BLaER1 treated with 17β-estradiol and CSF1 and Interleukin-3, amounts not matched to agents 10 nM and 100 nM (cell line): ENCODE data around the gene DCX.

Experiments
- H3K27ac ChIP-seq, 11 experiments: shearing (Covaris generic); formaldehyde crosslinking; 2 replicates each; pipeline ENCODE4 v1.8.1; 2022
- H3K27me3 ChIP-seq, 11 experiments: shearing (Covaris generic); formaldehyde crosslinking; 2 replicates each; pipeline ENCODE4 v1.8.1; 2022
- H3K36me3 ChIP-seq, 11 experiments: shearing (Covaris generic); formaldehyde crosslinking; 2 replicates each; pipeline ENCODE4 v1.8.1; 2022
- H3K4me1 ChIP-seq, 10 experiments: shearing (Covaris generic); formaldehyde crosslinking; 2 replicates each; pipeline ENCODE4 v1.8.1; 2022
- H3K4me2 ChIP-seq, 11 experiments: shearing (Covaris generic); formaldehyde crosslinking; 2 replicates each; pipeline ENCODE4 v1.8.1; 2022
- H3K4me3 ChIP-seq, 10 experiments: shearing (Covaris generic); formaldehyde crosslinking; 2 replicates each; pipeline ENCODE4 v1.8.1; 2022
- H3K9ac ChIP-seq, 11 experiments: shearing (Covaris generic); formaldehyde crosslinking; 2 replicates each; pipeline ENCODE4 v1.8.1; 2022
- H3K9me3 ChIP-seq, 11 experiments: shearing (Covaris generic); formaldehyde crosslinking; replicated peaks in 1 of 11; 2 replicates each; pipeline ENCODE4 v1.8.1; 2022
- H4K20me1 ChIP-seq, 11 experiments: shearing (Covaris generic); formaldehyde crosslinking; 2 replicates each; pipeline ENCODE4 v1.8.1; 2022
- Cebpa-rat ChIP-seq, 11 experiments: shearing (Covaris generic); IDR thresholded peaks; 2 replicates each; pipeline ENCODE4 v1.8.1; 2022

DCX gene

DNA sequence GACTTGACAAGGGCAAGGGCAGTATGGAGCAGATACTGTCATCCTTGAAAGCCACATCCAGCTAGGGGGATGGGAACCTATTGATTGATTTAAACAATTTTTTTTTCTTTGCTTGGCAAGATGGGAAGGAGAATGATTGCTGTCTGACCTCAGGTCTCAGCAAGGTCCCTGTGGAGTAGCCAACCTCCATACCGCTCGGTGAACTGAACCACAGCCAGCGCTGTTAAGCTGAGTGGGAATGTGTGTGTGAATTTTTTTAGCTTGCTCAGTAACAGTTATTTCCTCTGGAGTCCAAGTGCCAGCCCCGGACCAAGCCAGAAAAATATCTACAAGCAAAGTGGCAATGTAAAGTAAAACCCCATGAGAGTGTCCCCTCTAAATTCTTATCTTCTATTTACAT lies 25.9 kb downstream of the DCX start:
- no peaks in the 10 kb centered on the region for H3K4me1 ChIP-seq
- 0 out of 22 replicates have a peak, but pooled peaks cover 0 to 4% (median 0%) of the 10 kb centered on the region in 11 experiments for H4K20me1 ChIP-seq
- no peak overlapping the region for H3K4me3 ChIP-seq
- no peak overlapping the region for H3K27ac ChIP-seq
- no peaks in the 10 kb centered on the region for H3K36me3 ChIP-seq
- peaks cover 76 to 99% (median 96%) of the 10 kb centered on the region in 11 experiments for H3K27me3 ChIP-seq
- H3K4me2 ChIP-seq: no peak overlapping the region
- H3K9ac ChIP-seq: no peak overlapping the region
- H3K9me3 ChIP-seq: peaks cover 0 to 3% (median 0%) of the 10 kb centered on the region in 11 experiments; a peak in 1 of 22 replicates
- TF ChIP-seq Cebpa-rat (IDR thresholded peaks at IDR 0.05): no peak

DNA sequence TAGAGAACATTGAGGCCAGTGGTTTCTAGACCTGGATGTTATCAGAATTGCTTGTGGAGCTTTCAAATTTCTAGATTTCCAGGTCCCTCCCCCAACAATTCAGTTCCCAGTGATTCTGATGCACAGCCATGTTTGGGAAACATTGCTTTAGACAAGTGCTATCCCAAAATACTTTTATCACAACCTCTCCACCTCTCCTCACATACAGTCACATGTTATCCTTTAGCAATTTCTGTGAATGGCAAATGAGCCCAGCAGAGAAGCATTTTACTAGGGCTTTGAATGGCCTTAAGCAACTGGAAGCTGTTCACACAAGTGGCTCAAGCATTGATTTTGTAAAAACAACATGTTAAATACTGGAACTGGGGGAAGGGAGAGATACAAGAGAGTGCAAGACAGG lies 29.7 kb downstream of the DCX start:
- Histone ChIP-seq H3K27ac (no peak overlapping the region), H4K20me1 (peaks cover 0 to 3% (median 0%) of the 10 kb centered on the region in 11 experiments; a peak in 2 of 22 replicates), H3K36me3 (no peaks in the 10 kb centered on the region), H3K4me3 (no peak overlapping the region), H3K4me1 (no peaks in the 10 kb centered on the region), H3K27me3 (peaks cover 67 to 94% (median 86%) of the 10 kb centered on the region in 11 experiments), H3K4me2 (no peak overlapping the region), H3K9me3 (no peaks in the 10 kb centered on the region), H3K9ac (no peak overlapping the region)
- TF ChIP-seq Cebpa-rat (IDR thresholded peaks at IDR 0.05): no peak

DNA sequence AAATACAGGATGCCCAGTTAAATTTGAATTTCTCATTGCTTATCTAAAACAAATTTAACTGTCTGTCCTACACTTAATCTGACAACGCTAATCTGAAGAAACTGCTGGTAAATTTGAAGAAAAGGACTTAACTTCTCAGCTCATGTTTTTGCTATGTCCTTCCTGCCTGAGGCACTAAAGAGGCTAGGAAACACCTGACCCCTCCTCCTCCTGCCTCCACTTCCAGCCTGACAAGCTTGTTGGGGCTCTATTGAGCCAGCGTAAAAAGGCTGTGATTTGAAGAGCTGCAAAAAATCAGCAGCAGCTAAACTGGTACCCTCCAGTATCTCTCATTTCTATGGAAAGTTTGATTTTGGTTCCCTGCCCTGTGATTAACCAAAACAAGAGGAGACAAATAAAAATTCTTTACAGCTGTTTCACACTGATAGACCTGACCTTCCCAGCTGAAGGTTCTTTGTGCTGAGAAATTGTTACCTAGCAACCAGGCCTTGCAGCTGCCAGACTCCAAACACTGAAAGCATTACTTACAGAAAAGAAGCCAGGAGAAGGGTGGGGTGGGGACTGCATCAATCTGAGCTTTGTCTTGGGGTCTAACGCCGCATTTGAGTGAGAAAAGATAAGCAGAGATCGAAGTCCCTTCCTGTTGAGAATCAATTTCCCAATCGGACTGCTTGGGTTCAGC lies 35.0 kb downstream of the DCX start:
- Histone ChIP-seq H3K4me2 (no peak overlapping the region), H3K36me3 (no peaks in the 10 kb centered on the region), H3K4me1 (no peaks in the 10 kb centered on the region), H3K4me3 (no peak overlapping the region), H3K9me3 (no peaks in the 10 kb centered on the region), H3K9ac (no peak overlapping the region), H4K20me1 (peaks cover 0 to 12% (median 0%) of the 10 kb centered on the region in 11 experiments; a peak in 2 of 22 replicates), H3K27ac (no peak overlapping the region), H3K27me3 (peaks cover 52 to 88% (median 74%) of the 10 kb centered on the region in 11 experiments)
- TF ChIP-seq Cebpa-rat (IDR thresholded peaks at IDR 0.05): no peak

DNA sequence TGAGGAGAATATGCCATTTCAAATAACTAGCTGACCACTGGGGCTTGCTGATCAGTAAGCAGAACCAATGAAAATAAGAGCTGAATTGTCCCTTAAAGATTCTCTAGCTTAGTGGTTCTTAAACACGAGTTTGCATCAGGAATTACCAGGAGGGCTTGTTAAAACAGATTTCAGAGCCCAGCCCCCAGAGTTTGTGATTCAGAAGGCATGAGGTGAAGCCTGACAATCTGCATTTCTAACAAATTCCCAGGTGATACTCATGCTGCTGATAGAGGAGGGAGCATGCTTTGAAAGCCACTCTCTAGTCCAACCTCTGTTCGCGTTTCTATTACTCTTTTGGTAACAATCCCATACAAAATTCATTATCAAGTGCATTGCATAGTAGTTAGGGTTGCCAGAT lies 35.5 kb downstream of the DCX start:
- Histone ChIP-seq H3K9me3 (no peaks in the 10 kb centered on the region), H3K27ac (no peak overlapping the region), H3K9ac (no peak overlapping the region), H3K36me3 (no peaks in the 10 kb centered on the region), H3K27me3 (peaks cover 51 to 87% (median 73%) of the 10 kb centered on the region in 11 experiments), H3K4me2 (no peak overlapping the region), H3K4me1 (no peaks in the 10 kb centered on the region), H3K4me3 (no peak overlapping the region), H4K20me1 (peaks cover 0 to 12% (median 0%) of the 10 kb centered on the region in 11 experiments; a peak in 2 of 22 replicates)
- no peak for TF ChIP-seq Cebpa-rat (IDR thresholded peaks at IDR 0.05)

DNA sequence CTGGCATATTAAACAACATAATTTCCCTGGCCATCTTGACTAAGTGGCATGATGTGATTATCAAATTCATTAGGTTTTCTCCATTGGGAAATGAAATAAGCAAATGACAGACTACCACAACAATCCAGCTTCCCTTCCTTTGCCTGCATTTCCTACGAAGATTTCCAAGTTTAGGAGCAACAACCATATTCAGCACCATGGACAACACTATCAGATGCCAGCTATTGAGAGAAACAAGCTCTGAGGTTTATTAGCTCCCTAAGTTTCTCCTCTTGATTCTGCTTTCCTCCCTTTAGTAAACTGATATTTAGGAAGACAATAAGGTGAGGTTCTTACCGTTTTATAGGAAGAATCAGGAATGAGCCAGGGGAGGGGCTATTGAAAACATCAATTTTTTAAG lies 36.2 kb downstream of the DCX start:
- Histone ChIP-seq H3K9me3 (no peaks in the 10 kb centered on the region), H3K4me2 (no peak overlapping the region), H3K9ac (no peak overlapping the region), H3K36me3 (no peaks in the 10 kb centered on the region), H3K27ac (no peak overlapping the region), H3K27me3 (peaks cover 51 to 87% (median 75%) of the 10 kb centered on the region in 11 experiments), H4K20me1 (peaks cover 0 to 12% (median 0%) of the 10 kb centered on the region in 11 experiments; a peak in 2 of 22 replicates), H3K4me1 (no peaks in the 10 kb centered on the region), H3K4me3 (no peak overlapping the region)
- no peak for TF ChIP-seq Cebpa-rat (IDR thresholded peaks at IDR 0.05)

DNA sequence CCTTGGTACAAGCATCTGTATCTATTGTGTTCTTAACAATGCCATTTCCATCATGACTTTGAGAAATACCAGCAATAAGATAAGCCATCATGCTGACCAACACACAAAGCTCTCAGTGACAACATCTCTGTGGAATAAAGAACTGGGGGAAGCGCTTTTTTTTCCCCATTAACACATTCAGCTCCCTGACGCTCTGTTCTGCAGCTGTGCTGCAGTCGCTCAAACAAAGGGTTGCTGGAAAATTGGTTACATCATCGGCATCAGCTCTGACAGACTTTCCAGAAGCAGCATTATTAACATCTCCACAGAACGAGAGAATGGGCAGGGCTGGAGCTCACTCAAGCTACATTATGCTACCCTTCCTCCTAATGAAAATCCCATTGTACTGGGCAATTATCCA lies 39.9 kb downstream of the DCX start:
- no peak overlapping the region for H3K9ac ChIP-seq
- H3K4me3 ChIP-seq: no peak overlapping the region
- H3K27me3 ChIP-seq: peaks cover 52 to 92% (median 82%) of the 10 kb centered on the region in 11 experiments
- H3K4me2 ChIP-seq: no peak overlapping the region
- no peaks in the 10 kb centered on the region for H3K4me1 ChIP-seq
- H3K27ac ChIP-seq: no peak overlapping the region
- H3K9me3 ChIP-seq: no peaks in the 10 kb centered on the region
- peaks cover 0 to 14% (median 0%) of the 10 kb centered on the region in 11 experiments; a peak in 2 of 22 replicates for H4K20me1 ChIP-seq
- TF ChIP-seq Cebpa-rat (IDR thresholded peaks at IDR 0.05): no peak
- H3K36me3 ChIP-seq: no peaks in the 10 kb centered on the region

DNA sequence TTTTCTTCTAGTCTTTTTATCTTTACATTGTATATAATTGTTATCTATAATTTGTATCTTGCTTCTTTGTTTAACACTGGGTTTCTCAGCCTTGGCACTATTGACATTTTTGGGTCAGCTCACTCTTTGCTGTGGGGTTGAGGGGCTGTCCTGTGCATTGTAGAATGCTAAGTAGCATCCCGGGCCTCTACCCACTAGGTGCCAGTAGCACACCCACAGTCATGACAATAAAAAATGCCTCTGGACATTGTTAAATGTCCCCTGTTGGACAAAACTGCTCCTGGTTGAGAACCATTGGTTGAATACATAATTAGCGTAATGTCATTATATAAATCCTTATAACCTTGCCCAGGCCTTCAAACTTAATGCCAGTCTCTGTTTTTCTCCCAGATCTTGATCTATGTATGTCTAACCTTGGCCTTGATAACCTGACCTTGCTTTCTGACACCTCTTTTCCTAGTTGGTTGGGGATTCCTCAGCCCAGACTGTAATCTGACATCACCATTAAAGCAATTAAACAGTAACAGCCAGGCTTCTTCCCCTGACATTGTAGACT lies 46.1 kb downstream of the DCX start:
- Histone ChIP-seq H3K4me1 (no peaks in the 10 kb centered on the region), H3K4me3 (no peak overlapping the region)
- no peak for TF ChIP-seq Cebpa-rat (IDR thresholded peaks at IDR 0.05)

DNA sequence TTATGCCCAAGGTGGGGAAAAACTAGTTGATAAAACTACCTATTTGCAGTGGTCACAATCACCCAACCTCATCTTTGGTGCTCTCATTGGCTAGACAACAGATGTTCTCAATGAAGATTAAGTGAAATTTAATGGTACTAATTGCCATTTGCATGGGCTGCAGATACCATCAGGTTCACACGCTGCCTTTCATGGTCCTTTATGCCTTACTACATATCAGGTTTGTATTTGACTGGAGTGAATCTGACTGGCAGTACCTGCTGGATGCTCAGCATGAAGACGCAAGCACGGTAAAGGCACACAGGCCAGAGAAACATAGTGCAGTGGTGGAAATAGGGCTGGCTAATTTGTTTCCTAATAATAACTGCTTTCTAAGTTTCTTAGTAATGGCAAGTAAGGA lies 48.3 kb downstream of the DCX start:
- no peaks in the 10 kb centered on the region for H3K9me3 ChIP-seq
- no peak for TF ChIP-seq Cebpa-rat (IDR thresholded peaks at IDR 0.05)
- no peak overlapping the region for H3K4me2 ChIP-seq
- 0 out of 22 replicates have a peak, but pooled peaks cover 0 to 7% (median 0%) of the 10 kb centered on the region in 11 experiments for H4K20me1 ChIP-seq
- peaks cover 85 to 99% (median 90%) of the 10 kb centered on the region in 11 experiments for H3K27me3 ChIP-seq
- H3K4me3 ChIP-seq: no peak overlapping the region
- no peak overlapping the region for H3K9ac ChIP-seq
- H3K36me3 ChIP-seq: no peaks in the 10 kb centered on the region
- no peak overlapping the region for H3K27ac ChIP-seq
- H3K4me1 ChIP-seq: no peaks in the 10 kb centered on the region

More for the DNA sequence above, 46.1 kb downstream of the DCX start:
- Histone ChIP-seq H3K27ac (no peak overlapping the region), H3K9ac (no peak overlapping the region), H3K36me3 (no peaks in the 10 kb centered on the region), H3K4me2 (no peak overlapping the region), H3K9me3 (no peaks in the 10 kb centered on the region), H4K20me1 (0 out of 22 replicates have a peak, but pooled peaks cover 0 to 7% (median 0%) of the 10 kb centered on the region in 11 experiments), H3K27me3 (peaks cover 84 to 98% (median 92%) of the 10 kb centered on the region in 11 experiments)

DNA sequence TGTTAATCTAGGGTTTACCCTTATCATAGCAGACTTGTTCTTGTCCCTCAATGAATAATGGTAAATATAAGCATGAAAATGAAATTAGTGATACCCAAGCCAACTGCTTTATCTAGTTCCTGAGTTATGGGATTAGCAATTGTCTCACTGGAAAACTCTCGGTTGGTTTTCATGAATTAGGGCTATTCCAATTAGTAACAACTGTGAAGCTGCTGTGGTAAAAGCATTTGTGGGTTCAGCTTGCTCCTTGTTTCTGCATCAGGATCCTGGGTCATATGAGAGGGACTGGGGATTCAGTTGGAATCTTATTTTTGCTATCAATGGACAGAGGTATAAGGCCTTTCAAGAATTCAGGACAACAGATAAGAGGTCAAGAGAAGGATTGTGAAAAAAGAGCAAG lies 50.2 kb downstream of the DCX start:
- Histone ChIP-seq H3K27ac (no peak overlapping the region), H3K9ac (no peak overlapping the region), H4K20me1 (0 out of 22 replicates have a peak, but pooled peaks cover 0 to 4% (median 0%) of the 10 kb centered on the region in 11 experiments), H3K4me1 (no peaks in the 10 kb centered on the region), H3K4me3 (no peak overlapping the region), H3K36me3 (no peaks in the 10 kb centered on the region), H3K9me3 (0 out of 22 replicates have a peak, but pooled peaks cover 0 to 10% (median 0%) of the 10 kb centered on the region in 11 experiments), H3K27me3 (peaks cover 89 to 99% (median 93%) of the 10 kb centered on the region in 11 experiments), H3K4me2 (no peak overlapping the region)
- no peak for TF ChIP-seq Cebpa-rat (IDR thresholded peaks at IDR 0.05)
